HG03354 (cell line): Measurements from ENCODE around the gene PSMD11.
A peak's percentile ranks its signal among the peaks of the same experiment; 100 is the strongest.
"Not testable (repeated sequence)": the region's sequence is repeated elsewhere in the genome, so short reads cannot be mapped to it uniquely, and the experiment has no call there.

ENCODE experiments used
- ATAC-seq: cut with Tn5 transposase; IDR thresholded peaks from one replicate; pipeline ENCODE4 v1.9.1; 2021; ENCODE audit warnings: mild to moderate bottlenecking; ENCODE audit not compliant: unreplicated experiment, poor library complexity, severe bottlenecking

Gene PSMD11

GRCh38 chr17:32523827-32524552 is 79.7 kb downstream of the PSMD11 start:
- ATAC-seq, result peak; percentile 55

GRCh38 chr17:32524553-32524880 is 80.2 kb downstream of the PSMD11 start:
- not testable (repeated sequence) for ATAC-seq

GRCh38 chr17:32525122-32525521 is 80.8 kb downstream of the PSMD11 start:
- ATAC-seq, result no peak

GRCh38 chr17:32527146-32527545 is 82.8 kb downstream of the PSMD11 start:
- no peak for ATAC-seq

GRCh38 chr17:32528825-32529224 is 84.5 kb downstream of the PSMD11 start:
- no peak for ATAC-seq

GRCh38 chr17:32529604-32530003 is 85.3 kb downstream of the PSMD11 start:
- no peak for ATAC-seq
